Tongue (tissue), 2 donors: ENCODE data around the gene NEURL3. TPM values are rescaled to one million over a fixed set of nuclear protein-coding genes. Genes with fewer than 3 reads are reported as not detected.
"Not testable (repeated sequence)": the region's sequence is repeated elsewhere in the genome, so short reads cannot be mapped to it uniquely, and the experiment has no call there.

Source experiments
- DNase-seq: peaks from one replicate; pipeline ENCODE4 v3.0.0-alpha.2; 2015
- total RNA-seq: library from RNA; depleted of rRNA; stranded (reverse); fragments of >200 nt; gene quantifications from one replicate; pipeline ENCODE4 v1.2.3, GENCODE V29; 2014

The NEURL3 gene
- total RNA-seq, 1 donor from 2014 or later, result 2.7 TPM

DNA sequence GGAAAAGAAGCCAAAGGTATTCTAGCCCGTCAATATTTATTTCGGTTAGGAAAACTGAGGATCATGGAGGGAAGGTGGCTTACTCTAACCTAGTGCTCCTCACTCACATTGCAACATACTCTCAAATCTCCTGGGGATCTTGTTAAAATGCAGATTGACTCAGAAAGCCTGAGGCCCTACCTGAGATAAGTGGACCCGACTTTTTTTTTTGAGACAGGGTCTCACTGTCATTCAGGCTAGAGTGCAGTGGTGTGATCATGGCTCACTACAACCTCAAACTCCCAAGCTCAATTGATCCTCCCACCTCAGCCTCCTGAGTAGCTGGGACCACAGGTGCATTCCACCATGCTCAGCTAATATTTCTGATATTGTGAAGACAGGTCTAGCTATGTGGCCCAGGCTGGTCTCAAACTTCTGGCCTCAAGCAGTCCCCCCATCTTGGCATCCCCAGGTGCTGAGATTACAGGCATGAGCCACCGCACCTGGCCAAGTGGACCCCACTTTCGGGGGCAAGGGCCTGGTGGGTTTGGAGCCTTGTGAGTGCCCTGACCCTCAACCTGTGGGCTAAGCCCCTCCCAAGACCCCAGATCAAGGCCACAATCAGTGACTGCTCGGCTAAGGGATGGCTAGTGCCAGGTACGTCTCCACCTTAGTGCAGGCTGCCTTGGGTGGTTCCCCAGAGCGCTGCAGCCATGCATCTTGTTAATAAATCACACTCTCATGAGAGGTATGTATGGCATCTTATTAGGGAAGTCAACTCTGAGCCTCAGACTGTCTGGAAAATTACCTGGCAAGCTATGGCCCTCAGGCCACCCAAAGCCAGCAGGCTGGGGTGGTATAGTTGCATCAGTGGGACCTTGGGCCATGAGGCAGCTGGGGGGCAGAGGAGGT lies 1.1 kb upstream of the NEURL3 start:
- no peak for DNase-seq

DNA sequence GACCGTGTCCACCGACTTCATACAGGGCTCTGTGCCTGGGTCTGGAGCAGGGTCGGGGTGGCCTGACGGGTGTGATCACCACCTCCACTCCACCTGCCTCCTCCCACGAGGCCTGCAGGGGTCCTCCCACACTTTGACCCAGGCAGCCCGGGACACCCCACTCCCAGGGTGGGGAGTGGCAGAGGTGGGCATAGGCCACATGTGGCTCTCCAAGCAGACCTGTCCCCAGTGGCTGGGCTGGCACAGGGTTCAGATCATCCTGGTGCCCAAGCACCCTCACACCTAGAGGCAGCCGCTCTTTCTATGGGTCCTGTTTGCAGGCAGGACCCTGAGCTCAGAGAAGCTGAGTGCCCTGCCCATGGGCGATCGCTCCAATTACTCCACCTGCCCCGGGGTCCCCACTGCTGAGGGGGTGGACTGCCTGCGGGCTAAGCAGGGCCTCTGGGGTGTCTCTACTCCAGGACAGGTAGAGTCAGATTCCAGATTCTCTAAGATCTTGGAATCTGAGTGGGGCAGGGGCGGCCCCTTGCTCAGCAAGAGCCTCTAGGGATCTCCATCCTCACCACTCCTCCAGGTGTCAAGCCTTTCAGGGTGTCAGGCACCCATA lies 1.4 kb downstream of the NEURL3 start:
- no peak for DNase-seq

DNA sequence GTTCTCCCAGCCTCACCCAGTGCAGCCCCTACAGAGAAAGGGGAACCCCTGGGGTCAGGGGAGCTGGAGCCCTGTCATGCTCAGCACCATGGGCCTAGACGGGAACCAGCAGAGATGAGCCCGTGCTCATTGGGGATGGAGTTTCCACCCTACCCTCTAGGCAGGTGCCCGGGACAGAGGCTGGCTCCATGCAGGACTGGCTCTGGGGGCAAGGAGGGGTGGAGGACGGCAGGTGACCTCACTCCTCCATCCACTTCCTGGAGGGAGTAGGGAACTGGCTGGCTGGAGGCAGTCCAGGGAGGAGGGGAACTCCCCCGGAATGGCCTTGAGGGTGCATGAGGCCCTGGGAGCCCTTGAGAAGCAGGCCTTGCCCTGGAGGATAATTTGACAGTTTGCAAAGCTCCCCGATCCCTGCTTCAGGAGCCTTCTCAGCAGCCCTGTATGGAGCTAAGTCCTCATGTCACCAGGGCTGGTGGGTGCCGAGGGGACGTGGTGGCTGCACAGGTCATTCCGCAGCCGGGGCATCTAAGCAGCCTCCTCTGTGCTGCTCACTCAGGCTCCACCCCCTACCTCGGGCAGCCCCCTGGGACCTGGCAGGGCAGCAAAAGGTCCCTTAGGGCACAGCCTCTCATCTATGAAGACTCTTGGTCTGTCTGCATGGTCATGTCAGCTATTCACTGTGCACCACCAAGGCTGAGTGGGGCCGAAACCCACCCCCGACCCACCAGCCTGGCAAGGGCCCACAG lies 2.1 kb downstream of the NEURL3 start:
- DNase-seq, result no peak

DNA sequence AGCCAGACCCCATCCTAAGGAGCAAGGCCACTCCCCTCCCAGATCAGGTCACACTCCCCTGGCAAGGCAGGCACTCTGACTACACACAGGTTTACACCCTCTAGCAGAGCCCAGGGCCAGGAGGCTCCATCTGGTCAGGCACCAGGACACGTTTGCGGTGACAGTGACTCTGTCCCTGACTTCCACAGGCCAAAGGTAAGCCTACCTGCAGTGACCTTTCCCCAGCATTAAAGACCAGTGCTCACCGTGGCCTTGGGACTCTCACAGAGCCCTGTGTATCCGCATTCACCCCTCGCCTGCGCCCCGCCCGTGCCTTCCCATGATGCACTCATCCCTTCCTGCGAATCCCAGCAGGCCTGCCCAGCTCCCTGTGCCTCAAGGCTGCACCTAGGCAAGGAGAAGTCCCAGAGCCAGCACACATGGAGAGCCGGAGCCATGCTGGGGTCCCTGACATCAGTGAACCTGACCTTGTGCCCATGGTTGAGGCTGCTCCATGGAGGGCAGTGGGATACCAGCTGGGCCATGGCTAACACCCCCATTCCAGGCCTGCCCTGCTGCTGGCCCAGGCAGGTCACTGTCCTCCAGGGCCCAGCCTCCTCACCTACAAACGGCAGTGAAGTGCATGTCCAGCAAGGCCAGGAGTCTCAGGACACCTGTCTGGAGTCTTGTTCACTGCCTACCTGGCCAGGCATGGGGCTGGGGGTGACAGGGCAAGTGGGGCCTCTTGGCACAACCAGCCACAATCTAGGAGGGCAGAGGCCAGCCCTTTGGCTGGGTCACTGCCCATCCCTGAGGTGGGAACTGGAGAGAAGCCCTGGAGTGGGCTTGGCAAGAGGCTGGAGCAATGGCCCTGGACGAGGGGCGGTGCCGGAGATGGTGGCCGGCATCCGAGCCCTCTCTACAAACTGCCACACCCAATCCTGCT lies 3.0 kb downstream of the NEURL3 start:
- no peak for DNase-seq

DNA sequence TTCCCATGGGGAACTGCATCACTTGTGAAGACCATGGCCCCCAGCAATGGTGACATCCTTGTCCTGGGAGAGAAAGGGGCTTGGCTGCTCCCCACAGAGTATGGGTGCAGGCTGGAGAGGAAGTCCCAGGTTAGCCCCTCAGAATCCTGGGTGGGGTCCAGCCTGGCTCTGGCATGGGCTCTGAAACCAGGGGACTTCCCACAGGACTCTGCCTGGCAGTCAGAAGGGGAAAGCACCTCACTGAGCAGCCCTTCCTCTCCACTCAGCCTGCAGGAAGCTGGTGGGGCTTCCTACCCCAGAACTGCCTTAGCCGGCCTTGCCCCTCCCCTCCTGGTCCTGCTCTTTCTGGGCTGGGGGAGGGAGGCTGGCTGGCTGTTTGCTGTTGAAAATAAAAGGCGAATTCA lies 3.7 kb downstream of the NEURL3 start:
- DNase-seq, result no peak

DNA sequence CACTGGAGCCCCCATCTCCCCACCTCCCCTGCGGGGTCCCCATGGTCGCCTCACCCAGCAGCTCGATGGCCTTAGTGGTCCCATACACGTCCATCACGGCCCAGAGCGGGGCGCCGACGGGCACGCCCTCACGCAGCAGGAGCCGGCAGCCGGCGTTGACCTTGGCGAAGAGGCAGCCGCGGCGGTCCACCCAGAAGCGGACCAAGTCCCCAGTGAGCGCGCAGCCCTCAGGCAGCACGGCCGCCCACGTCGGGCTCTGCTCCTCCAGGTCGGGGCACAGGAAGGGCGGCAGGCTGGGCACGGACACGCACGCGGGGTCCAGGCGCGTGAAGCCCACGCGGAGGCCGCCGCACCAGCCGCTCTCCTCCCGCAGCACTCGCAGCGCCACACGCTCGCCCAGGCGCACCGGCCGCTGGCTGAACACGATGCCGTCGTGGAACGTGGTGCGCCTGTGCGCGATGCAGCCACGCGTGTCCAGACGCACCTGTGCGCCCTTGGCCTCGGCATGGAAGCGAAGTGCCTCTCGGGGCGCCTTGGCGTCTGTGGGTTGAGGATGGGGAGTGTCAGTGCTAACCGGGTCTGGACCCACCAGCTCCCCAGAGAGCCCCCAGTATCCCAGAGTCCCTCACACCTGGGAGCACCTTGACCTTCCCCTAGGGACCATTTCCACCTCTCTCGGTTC lies 4.6 kb downstream of the NEURL3 start:
- no peak for DNase-seq

DNA sequence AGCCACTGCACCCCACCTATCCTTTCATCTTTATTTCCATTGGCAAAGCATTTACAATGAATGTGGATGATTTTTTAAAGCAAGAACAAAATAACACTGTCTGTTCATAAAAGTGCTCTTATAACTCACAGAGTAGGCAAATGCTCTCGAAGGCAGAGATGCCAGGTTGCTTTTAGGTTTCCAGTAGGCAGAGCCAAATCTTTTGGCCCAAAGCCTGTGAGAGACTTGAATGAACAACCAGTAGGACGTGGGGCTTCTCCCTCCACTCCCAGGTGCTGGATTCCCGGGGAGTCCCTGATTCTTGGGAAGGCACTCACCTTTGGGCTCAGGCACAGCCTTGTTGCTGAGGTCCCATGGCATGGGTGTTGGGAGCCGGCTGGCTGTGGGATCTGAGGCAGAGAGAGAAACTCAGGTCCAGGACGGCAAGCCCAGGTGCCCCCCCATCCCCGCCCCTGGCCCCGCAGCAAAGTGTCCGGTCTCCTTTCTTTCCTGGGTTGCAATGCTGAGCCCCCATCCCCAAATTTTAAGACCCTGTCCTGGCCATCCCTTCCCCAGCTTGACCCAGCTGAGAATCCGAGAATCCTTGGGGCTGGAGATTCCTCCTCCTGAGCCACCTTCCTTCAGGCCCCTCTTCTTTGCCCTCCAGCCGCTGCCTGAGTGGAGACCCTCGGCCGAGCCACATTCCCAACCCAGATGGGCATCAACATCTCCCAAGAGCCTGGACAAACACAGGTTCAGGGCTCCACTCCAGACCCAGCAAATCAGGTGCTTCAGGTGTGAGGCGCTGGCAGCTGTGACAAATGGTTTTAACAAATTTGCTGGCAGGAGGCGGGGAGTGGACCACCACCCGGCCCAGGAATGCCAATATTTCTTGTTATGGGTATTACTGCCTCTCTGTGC lies 5.8 kb downstream of the NEURL3 start:
- DNase-seq, result no peak

DNA sequence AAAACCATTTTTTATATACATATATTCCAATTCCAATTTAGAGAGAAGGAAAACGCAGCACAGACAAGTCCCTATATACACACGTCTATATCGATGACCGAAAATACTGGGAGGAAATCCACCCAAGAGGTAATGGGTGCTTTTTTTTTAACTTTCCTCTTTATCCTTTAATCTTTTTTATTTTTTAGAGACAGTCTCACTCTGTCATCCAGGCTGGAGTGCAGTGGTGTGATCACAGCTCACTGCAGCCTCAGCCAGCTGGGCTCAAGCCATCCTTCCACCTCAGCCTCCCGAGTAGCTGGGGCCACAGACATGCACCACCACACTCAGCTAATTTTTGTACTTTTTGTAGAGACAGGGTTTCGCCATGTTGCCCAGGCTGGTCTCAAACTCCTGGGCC lies 6.5 kb downstream of the NEURL3 start:
- not testable (repeated sequence) for DNase-seq

DNA sequence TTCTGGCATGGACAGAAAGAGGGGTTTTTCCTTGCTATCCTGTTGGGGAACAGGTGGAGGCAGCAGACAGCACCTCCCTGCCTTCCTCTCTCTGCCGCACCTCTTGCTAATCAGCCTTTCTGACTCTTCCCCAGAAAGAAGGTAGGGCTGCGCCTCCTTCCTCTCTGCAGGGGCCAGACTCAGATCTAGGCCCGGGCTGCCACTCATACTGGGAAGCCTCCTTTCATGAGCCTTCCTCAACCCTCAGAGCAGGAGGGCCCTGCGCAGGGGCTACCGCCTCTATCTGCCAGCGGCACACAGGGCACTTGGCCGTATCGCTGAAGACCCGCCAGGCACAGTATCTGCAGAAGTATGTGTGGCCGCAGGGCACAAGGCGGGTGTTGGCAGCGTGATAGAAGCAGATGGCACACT lies 7.1 kb downstream of the NEURL3 start:
- no peak for DNase-seq

DNA sequence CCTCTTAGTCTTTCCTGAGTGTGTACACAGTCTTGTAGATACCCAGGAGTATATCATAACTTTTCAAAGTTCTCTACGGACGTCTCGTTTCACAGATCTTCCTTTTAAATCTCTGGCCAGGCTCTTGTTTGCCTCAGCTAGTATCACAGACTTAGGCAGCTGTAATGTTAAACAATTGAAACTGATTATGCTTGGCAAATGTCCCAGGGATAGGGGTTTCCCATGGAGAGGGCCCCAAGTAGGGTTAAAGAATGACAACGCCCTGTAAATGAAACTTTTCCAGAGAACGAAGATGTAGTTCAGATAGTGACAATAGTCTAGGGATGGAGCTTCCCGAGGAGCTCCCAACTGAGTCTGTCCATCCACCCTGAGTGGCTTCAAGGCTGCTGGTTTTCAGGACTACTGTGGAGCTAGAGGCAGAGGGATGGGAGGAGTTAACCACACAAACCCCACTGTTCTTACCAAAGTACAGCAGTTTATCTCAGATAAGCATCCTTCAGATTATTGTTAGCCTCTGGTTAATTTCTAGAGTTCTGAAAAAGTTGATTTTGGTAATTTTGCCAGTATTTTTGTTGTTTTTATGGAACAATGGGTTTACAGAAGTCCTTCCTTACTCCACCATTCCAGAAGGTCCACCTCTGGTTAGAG lies 9.1 kb downstream of the NEURL3 start:
- DNase-seq, result no peak

DNA sequence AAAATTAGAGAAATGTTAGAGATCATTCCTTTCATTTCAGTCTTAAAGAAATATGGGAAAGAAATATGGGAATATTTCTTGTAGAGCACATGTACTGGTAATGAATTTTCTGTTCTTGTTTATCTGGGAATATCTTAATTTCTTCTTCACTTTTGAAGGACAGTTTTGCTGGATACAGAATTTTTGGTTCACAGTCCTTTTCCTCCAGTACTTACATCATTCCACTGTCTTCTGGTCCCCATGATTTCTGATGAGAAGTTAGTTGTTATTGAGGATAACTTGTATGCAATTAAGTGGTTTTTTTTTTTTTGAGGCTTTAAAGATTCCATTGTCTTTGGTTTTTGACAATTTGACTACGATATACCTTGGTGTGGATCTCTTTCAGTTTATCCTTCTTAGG lies 11.0 kb downstream of the NEURL3 start:
- DNase-seq, result no peak

DNA sequence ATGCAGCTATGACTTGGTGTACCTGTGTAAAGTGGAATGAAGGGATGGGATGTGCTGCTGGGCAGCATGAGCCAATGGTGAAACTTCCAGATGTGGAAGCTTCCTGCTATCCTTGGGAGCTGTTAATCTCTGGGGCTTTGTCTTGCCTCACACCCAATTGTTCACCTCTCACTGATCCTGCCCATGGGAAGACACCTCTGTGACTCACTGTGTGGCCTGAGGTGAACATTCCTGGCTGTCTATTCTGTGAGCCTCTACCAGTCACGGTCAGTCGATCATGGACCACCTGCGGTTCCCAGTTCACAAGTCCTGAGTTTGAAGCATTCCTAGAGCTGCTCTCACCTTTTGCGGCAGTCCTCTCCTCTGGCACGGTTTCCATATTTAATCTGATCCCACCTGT lies 12.1 kb downstream of the NEURL3 start:
- DNase-seq, result no peak

DNA sequence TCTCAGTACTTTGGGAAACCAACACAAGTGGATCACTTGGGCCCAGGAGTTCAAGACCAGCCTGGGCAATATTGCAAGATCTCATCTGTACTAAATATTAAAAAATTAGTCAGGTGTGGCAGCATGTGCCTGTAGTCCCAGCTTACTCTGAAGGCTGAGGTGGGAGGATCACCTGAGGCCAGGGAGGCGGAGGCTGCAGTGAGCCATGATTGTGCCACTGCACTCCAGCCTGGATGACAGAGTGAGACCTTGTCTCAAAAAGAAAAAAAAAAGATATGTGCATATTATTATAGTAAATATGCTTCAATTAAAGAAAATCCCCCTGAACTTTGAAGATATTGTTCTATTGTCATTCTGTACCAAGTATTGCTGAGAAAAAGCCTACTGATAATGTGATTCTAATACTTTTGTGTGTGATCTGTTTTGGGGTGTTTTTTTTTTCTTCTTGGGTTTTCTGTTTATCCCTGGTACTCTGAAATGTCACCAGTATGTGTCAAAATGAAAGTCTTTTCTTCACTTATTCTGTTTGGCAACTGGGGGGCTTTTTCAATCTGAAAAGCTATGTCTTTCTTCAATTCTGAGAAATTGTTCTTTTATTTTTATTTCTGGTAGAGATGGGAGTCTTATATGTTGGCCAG lies 13.2 kb downstream of the NEURL3 start:
- DNase-seq, result no peak

DNA sequence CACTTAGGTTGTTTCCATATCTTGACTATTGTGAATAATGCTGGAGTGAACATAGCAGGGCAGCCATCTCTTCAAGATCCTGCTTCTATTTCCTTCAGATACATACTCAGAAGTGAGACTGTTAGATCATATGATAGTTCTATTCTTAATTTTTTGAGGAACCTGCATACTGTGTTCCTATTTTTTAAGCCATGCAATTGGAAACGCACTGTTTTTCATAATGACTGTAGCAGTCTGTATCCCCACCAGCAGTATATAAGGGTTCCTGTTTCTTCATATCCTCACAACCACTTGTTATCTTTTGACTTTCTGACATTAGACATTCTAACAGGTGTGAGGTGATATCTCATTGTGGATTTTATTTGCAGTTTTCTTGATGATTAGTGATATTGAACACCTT lies 15.5 kb downstream of the NEURL3 start:
- no peak for DNase-seq

DNA sequence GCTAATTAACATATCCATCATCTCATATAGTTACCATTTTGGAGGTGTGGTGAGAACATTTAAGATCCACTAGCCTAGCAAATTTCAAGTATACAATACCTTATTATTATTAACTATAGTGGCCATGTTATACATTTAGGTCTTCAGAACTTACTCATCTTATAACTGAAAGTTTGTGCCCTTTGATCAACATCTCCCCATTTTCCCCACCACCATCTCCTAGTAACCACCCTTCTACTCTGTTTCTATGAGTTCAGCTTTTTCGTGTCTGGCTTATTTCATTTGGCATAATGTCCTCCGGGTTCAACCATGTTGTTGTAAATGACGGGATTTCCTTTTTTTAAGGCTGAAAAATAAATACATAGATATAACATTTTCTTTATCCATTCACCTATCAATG lies 15.9 kb downstream of the NEURL3 start:
- DNase-seq, result no peak

DNA sequence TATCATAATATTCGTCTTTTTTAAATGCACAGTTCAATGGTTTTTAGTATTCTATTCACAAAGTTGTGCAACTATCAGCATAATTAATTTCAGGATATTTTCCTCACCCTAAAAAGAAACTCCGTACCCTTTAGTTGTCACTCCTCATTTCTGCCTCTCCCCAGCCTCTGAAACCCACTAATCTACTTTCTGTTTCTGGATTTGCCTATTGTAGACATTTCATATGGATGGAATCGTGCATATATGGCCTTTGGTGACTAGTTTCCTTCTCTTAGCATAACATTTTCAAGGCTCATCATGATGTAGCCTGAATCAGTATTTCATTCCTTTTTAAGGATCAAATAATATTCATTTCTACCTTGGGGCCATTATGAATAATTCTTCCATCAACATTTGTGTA lies 18.5 kb downstream of the NEURL3 start:
- DNase-seq, result no peak

DNA sequence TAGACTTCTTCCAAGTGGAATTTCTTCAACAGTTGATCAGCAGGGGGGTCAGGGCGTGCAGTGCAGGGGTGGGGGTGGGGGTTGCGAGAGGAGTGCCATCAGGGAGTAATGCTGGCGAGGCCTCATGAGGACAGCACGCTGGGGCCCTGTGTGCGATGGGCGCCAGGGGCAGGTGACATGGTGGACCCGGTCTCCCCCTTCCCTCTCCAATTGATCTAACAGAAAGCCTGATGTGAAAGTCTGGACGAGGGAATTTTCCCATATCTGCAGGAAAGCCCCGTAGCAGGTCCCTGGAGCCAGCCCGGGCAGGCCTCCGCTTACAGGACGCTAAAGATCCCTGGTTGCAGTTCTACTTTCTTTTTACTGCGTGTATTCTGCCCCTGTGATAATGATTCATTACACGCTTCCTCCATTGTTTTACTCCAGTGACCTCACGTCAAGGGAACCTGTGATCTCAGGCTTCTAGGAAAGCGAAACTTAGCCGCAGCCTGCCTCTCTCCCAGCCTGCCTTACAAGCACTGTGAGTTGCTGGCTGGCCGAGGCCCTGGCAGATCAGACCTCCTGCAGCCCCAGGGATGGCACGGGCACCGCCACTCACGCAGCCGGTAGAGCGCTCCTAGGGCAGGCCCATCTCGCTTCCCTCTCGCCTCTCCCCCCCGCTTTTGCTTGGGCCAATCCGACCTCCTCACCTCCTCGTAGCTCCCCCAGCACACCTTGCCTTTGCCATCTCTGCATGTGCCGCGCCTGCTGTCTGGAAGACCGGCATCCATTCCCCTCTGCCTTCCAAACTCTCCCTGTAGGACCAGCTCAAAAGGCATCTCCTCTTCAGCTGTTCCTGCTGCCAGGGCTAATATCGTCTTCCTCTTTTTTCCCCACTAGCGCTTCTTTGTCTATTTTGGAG lies 19.2 kb downstream of the NEURL3 start:
- DNase-seq, result peak; percentile 64

DNA sequence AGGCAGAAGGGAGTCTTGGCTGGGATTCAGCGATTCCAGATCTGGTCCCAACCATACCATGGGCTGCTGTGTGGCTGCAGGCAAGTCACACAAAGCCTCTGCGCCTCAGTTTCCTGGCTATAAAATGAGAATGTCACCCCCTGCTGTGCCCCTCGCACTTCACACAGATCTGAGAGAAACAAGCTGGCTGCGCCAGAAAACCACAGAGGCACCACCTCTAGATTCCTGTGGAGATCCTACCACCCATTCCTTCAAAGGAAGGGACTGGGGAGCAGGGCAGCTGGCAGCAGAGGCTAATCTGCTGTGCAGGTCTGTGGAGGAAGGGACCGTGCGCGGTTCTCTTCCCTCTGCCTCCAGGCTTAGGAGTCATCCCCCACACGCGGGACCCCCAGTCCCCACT lies 19.8 kb downstream of the NEURL3 start:
- DNase-seq, result no peak
